H1 (cell line): ENCODE data around the gene TMEM51. TPM values are rescaled to one million over a fixed set of nuclear protein-coding genes. Genes with fewer than 3 reads are reported as not detected.

Experiments used
- BCL11A ChIP-seq, 2 experiments: IDR thresholded peaks; one replicate each; pipeline ENCODE4 v1.6.1; 2011; ENCODE audit warnings: low read depth in 2 of 2, low read length in 2 of 2, mild to moderate bottlenecking in 2 of 2
- RAD21 ChIP-seq, 2 experiments: IDR thresholded peaks in 1 of 2; conservative IDR thresholded peaks in 1 of 2; 2 replicates each; pipeline ENCODE4 v1.6.1; 2011; ENCODE audit warnings: low read depth in 2 of 2, low read length in 2 of 2, improper control_type of control experiment in 1 of 2, inconsistent platforms in 1 of 2, mild to moderate bottlenecking in 1 of 2, moderate library complexity in 1 of 2
- polyA plus RNA-seq, 7 experiments: library from polyadenylated mRNA; depleted of rRNA in 3 of 7; stranded (reverse) in 5 of 7; unstranded in 2 of 7; fragments of >200 nt in 5 of 7; fragments of 200-250 nt in 2 of 7; gene quantifications; 1 replicate in 5 of 7; 2 replicates in 1 of 7; 4 replicates in 1 of 7; pipeline versions ENCODE4 v1.2.1 to v1.2.3, GENCODE V29; 2011 to 2013; ENCODE audit warnings: missing spikeins in 2 of 7, mixed read lengths in 2 of 7
- total RNA-seq: library from RNA; stranded (reverse); fragmentation: NEBNext Ultra II Directional; extraction: Animal tissue kit (Norgen Biotek cat#: 25700); gene quantifications from 2 replicates; pipeline ENCODE4 v1.2.1, GENCODE V29; 2021
- TF ChIP-seq, protein P1 (sequence below), 3 experiments: IDR thresholded peaks; 1 replicate in 2 of 3; 2 replicates in 1 of 3; pipeline versions ENCODE4 v1.5.1 to v1.6.1; 2011; ENCODE audit warnings: low read length in 3 of 3, mild to moderate bottlenecking in 3 of 3, inconsistent platforms in 2 of 3, low read depth in 1 of 3, moderate library complexity in 1 of 3; ENCODE audit not compliant: insufficient read depth in 1 of 3; ENCODE audit errors: control extremely low read depth in 1 of 3

Gene TMEM51
- total and polyA plus RNA-seq, 2 of the 8 experiments (the other 6 are each of a cell fraction or from before 2014, with no cell fraction given) = 9.9 to 10.7 TPM

DNA sequence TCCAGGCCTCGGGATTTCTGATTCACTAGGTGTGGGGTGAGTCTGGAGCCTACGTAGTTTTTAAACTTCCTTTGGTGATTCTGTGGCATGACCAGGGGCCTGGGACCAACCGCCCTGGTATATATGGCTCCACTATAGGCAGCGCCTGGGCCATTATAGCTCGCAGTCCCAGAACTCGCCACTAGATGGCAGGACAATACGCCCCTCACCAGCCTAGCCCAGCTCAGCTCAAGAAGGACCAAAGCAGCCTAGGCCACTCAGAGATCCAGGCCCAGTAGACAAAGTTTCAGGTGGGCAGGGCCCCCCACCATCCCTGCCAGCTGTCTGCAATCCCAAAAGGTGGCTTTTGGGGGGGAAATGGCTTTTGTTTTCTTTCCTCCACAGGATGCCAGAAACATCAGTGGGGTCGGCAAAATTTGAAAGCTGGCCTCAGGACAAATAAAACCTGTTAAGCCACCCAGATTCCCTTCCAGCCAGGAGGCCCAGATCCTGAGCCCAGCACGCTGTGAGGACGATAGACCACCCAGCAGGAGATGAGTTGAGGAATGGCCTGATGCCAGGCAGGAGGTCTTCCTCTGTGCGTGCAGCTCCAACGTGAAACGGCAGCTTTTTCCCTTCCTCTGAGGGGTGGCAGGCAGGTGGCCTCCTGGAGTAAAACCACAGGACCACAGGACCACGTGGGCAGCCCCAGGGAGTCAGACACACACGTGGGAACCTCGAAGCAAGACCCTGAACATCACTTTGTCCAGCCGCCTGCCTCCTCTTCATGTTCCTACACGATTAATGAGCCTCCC, 24.8 kb upstream of the TMEM51 start (continued):
- TF ChIP-seq, protein P1, sequence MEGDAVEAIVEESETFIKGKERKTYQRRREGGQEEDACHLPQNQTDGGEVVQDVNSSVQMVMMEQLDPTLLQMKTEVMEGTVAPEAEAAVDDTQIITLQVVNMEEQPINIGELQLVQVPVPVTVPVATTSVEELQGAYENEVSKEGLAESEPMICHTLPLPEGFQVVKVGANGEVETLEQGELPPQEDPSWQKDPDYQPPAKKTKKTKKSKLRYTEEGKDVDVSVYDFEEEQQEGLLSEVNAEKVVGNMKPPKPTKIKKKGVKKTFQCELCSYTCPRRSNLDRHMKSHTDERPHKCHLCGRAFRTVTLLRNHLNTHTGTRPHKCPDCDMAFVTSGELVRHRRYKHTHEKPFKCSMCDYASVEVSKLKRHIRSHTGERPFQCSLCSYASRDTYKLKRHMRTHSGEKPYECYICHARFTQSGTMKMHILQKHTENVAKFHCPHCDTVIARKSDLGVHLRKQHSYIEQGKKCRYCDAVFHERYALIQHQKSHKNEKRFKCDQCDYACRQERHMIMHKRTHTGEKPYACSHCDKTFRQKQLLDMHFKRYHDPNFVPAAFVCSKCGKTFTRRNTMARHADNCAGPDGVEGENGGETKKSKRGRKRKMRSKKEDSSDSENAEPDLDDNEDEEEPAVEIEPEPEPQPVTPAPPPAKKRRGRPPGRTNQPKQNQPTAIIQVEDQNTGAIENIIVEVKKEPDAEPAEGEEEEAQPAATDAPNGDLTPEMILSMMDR (IDR thresholded peaks at IDR 0.05; ENCODE audit: control extremely low read depth in 1 of 3, insufficient read depth in 1 of 3, low read depth in 1 of 3, low read length in 3 of 3) = peak; percentile 92 to 96 (median 94)
- TF ChIP-seq RAD21 (IDR thresholded peaks at IDR 0.05 in 1 of 2, conservative IDR thresholded peaks at IDR 0.05 in 1 of 2; ENCODE audit: low read depth in 2 of 2, low read length in 2 of 2) (peak; percentile 91 to 92), BCL11A (IDR thresholded peaks at IDR 0.05; ENCODE audit: low read depth in 2 of 2, low read length in 2 of 2) (no peak)
